Measurements from ENCODE around the gene RTCB.

DNA sequence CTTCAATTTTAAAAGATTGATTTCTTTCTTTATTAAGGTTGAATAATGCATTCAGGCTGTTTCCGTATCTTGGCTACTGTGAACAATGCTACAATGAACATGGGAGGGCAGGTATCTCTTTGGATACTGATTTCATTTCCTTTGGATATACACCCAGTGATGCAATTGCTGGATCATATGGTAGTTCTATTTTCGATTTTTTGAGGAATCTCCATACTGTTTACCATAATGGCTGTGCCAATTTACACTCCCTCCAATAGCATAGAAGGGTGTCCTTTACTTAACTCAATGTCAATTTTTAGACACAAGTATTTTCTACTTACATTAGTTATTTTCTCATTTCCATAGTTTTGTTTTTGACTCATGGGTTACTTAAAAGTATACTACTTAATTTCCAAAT lies 8.0 kb downstream of the RTCB start:
- TF ChIP-seq, protein P1, sequence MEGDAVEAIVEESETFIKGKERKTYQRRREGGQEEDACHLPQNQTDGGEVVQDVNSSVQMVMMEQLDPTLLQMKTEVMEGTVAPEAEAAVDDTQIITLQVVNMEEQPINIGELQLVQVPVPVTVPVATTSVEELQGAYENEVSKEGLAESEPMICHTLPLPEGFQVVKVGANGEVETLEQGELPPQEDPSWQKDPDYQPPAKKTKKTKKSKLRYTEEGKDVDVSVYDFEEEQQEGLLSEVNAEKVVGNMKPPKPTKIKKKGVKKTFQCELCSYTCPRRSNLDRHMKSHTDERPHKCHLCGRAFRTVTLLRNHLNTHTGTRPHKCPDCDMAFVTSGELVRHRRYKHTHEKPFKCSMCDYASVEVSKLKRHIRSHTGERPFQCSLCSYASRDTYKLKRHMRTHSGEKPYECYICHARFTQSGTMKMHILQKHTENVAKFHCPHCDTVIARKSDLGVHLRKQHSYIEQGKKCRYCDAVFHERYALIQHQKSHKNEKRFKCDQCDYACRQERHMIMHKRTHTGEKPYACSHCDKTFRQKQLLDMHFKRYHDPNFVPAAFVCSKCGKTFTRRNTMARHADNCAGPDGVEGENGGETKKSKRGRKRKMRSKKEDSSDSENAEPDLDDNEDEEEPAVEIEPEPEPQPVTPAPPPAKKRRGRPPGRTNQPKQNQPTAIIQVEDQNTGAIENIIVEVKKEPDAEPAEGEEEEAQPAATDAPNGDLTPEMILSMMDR (IDR thresholded peaks at IDR 0.05): no peak
- TF ChIP-seq POLR2A (IDR thresholded peaks at IDR 0.05): no peak

Data from gastroesophageal sphincter (tissue), 3 donors.